Measurements from ENCODE around the gene KRTAP4-12. TPM values are rescaled to one million over a fixed set of nuclear protein-coding genes. Genes with fewer than 3 reads are reported as not detected.
"Not testable (repeated sequence)": the region's sequence is repeated elsewhere in the genome, so short reads cannot be mapped to it uniquely, and the experiment has no call there.

KRTAP4-12 gene
- total RNA-seq, 4 donors from 2014 or later: not detected

DNA sequence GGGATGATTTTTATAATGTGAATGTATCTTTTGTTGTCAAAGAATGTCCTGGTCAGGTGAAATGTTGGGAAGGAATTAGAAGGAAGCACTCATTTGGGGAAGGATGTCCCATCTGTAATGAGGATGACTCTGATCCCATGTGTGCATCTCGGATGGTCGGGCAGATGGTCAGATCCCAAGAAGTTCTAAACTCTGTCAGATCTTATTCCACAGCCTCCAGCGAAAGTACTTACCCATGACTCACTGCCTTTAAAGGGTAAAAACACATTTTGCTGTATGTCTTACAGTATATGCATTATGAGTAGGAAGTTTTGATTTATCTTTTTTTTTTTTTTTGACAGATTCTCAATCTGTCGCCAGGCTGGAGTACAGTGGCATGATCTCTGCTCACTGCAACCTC lies 5.3 kb downstream of the KRTAP4-12 start:
- DNase-seq: no peak
- no peaks in the 10 kb centered on the region for H3K4me1 ChIP-seq
- H3K27me3 ChIP-seq: no peaks in the 10 kb centered on the region
- no peaks in the 10 kb centered on the region for H3K9me3 ChIP-seq
- no peak overlapping the region for H3K27ac ChIP-seq
- no peaks in the 10 kb centered on the region for H3K36me3 ChIP-seq
- TF ChIP-seq, protein P1, sequence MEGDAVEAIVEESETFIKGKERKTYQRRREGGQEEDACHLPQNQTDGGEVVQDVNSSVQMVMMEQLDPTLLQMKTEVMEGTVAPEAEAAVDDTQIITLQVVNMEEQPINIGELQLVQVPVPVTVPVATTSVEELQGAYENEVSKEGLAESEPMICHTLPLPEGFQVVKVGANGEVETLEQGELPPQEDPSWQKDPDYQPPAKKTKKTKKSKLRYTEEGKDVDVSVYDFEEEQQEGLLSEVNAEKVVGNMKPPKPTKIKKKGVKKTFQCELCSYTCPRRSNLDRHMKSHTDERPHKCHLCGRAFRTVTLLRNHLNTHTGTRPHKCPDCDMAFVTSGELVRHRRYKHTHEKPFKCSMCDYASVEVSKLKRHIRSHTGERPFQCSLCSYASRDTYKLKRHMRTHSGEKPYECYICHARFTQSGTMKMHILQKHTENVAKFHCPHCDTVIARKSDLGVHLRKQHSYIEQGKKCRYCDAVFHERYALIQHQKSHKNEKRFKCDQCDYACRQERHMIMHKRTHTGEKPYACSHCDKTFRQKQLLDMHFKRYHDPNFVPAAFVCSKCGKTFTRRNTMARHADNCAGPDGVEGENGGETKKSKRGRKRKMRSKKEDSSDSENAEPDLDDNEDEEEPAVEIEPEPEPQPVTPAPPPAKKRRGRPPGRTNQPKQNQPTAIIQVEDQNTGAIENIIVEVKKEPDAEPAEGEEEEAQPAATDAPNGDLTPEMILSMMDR (IDR thresholded peaks at IDR 0.05): no peak
- TF ChIP-seq POLR2A (IDR thresholded peaks at IDR 0.05): no peak
- H3K4me3 ChIP-seq: no peak overlapping the region

DNA sequence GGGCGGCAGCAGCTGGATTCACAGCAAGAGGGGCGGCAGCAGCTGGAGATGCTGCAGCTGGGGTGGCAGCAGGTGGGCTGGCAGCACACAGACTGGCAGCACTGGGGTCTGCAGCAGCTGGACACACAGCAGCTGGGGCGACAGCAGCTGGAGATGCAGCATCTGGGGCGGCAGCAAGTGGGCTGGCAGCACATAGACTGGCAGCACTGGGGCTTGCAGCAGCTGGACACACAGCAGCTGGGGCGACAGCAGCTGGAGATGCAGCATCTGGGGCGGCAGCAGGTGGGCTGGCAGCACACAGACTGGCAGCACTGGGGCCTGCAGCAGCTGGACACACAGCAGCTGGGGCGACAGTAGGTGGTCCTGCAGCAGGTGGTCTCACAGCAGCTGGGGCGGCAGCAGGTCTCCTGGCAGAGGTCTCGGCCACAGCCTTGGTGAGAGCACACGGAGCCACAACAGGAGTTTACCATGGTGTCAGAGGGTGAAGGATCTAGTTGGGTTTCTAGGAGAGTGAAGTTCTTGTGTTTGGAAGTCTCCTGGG lies 6.1 kb downstream of the KRTAP4-12 start, which contains the start of gene KRTAP4-11:
Gene KRTAP4-11, minus strand, starts transcription at position 528 of the 541 bp plus-strand sequence. Its CDS starts 58 bp downstream, at position 470.
- not testable (repeated sequence) for H3K4me3 ChIP-seq, H3K27ac ChIP-seq, H3K36me3 ChIP-seq, H3K9me3 ChIP-seq, DNase-seq, H3K4me1 ChIP-seq, H3K27me3 ChIP-seq

DNA sequence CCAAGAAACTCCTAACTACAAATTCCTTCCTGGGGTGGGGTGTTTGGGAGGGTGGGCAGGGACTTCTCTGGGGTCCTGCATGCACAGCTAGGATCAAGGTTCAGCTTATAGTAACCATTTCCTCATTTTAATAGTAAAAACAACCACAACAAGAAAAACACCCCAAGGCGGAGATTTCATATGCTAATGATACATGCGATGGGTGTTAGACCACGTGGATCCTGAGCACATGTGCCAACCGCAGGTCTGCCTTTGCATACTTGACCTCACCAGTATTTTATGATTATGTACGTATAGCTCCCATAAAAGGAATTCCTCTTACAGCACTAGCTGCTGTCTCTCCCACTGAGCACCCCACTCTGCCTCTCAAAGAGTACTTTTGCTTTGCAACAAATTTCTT lies 7.7 kb downstream of the KRTAP4-12 start:
- Histone ChIP-seq H3K4me1 (no peaks in the 10 kb centered on the region), H3K4me3 (no peak overlapping the region), H3K27me3 (no peaks in the 10 kb centered on the region), H3K9me3 (no peaks in the 10 kb centered on the region), H3K27ac (no peak overlapping the region), H3K36me3 (no peaks in the 10 kb centered on the region)
- TF ChIP-seq, protein P1 (IDR thresholded peaks at IDR 0.05): no peak
- no peak for TF ChIP-seq POLR2A (IDR thresholded peaks at IDR 0.05)
- peak in 1 of 3 donors; percentile 43 for DNase-seq

DNA sequence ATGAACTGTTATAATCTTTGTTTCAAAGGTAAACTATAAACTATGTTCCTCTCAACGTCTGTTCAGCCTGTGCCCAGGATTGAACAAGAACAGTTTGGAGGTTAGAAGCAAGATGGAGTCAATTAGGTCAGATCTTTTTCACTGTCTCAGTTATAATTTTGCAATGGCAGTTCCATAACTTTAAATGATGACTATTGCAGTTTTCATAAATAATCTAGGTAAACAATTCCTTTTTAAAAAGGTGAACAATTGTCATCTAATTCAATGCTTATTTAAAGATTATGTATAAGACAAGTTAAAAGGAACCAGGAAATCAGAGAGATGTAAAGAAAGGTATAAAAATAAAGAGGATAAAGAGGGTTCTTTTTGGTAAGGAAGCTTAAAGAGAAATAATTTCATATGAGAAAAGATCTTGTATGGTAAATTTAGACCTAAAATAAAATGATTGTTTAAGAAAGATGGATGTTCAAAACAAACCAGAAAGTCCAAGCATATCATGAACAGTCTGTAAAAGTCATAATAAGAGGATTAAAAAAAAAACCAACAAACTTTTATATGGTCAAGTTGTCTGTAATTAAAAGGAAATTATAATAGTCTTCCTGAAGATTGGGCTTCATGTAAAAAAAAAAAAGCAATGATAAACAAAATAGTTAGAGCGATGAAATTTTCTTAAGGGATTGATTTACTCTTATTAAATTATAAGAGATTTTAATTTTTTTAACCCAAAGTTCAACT lies 12.7 kb downstream of the KRTAP4-12 start:
- Histone ChIP-seq H3K27ac (no peak overlapping the region), H3K36me3 (no peaks in the 10 kb centered on the region), H3K4me1 (no peaks in the 10 kb centered on the region), H3K9me3 (no peaks in the 10 kb centered on the region), H3K27me3 (no peaks in the 10 kb centered on the region), H3K4me3 (no peak overlapping the region)
- TF ChIP-seq, protein P1 (IDR thresholded peaks at IDR 0.05): no peak
- no peak for TF ChIP-seq POLR2A (IDR thresholded peaks at IDR 0.05)
- no peak for DNase-seq

DNA sequence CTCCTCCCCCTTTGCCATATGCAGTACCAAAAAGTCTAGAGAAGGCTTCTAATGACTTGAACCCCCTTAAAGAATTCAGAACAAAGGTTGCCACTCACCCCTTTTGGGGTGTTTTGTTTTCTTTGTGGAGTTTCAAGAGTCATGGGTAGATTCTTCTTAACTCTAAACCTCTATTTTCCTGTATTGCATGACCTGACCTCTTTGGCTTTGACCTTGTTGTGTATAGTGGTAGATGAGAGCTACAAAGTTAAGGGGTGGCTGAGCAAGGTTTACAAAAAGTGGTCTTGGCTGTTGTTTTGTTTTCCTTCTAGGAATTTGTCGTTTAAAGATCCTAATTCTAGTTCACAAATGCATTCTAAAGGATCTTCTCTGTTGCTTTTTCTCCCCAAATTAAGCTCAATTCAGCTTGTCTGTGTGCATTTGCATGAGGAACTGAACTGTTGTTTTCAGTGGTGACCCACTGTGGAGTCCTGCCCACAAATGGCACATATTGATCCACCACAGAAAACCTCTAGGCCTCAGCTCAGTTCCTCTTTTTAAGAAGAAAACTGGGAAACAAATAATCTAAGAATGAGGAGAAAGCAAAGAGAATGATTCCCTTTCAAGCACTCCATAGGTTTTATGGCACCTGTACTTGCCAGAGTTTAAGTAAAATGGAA lies 15.1 kb downstream of the KRTAP4-12 start:
- not testable (repeated sequence) for DNase-seq, H3K4me3 ChIP-seq, H3K27ac ChIP-seq, H3K9me3 ChIP-seq, H3K4me1 ChIP-seq, H3K27me3 ChIP-seq, H3K36me3 ChIP-seq

DNA sequence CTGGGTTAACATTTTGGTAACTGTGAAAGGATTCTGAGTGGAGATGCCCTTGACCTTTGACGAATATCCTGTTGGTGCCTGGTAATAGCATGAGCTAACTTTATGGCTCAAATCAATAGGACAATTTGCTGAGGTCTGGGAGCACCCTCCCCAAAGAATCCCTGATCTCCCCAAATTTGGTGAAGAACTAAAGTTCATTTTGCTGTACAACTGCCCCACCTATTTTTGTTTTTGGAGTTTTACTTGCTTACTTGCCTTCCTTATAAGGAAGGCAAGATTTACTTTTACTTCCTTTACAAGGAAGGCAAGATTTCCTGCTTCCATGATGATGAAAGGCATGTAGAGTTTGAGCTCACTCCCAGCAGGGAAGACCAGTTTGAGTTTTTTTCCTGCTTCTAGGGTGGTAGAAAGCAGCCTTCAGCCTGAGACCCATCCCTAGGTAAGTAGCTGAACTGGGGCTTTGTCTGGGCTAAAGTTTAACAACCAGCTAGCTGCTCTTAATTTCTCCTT lies 16.0 kb downstream of the KRTAP4-12 start:
- no peaks in the 10 kb centered on the region for H3K9me3 ChIP-seq
- no peaks in the 10 kb centered on the region for H3K36me3 ChIP-seq
- no peaks in the 10 kb centered on the region for H3K4me1 ChIP-seq
- TF ChIP-seq, protein P1 (IDR thresholded peaks at IDR 0.05): no peak
- TF ChIP-seq POLR2A (IDR thresholded peaks at IDR 0.05): no peak
- DNase-seq: no peak
- H3K27ac ChIP-seq: no peak overlapping the region
- H3K4me3 ChIP-seq: no peak overlapping the region
- no peaks in the 10 kb centered on the region for H3K27me3 ChIP-seq

DNA sequence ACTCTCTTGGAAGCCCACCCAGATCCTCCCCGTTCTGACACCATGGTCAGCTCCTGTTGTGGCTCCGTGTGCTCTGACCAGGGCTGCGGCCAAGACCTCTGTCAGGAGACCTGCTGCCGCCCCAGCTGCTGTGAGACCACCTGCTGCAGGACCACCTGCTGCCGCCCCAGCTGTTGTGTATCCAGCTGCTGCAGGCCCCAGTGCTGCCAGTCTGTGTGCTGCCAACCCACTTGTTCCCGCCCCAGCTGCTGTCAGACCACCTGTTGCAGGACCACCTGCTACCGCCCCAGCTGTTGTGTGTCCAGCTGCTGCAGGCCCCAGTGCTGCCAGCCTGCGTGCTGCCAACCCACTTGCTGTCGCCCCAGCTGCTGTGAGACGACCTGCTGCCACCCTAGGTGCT lies 18.6 kb downstream of the KRTAP4-12 start, which contains the start of gene KRTAP4-9:
Gene KRTAP4-9, plus strand, starts transcription at position 43 of the 400 bp plus-strand sequence. Its CDS starts 0 bp downstream, at position 43.
- H3K27ac ChIP-seq, H3K27me3 ChIP-seq, DNase-seq, H3K4me3 ChIP-seq, H3K9me3 ChIP-seq, H3K36me3 ChIP-seq, H3K4me1 ChIP-seq: not testable (repeated sequence)

DNA sequence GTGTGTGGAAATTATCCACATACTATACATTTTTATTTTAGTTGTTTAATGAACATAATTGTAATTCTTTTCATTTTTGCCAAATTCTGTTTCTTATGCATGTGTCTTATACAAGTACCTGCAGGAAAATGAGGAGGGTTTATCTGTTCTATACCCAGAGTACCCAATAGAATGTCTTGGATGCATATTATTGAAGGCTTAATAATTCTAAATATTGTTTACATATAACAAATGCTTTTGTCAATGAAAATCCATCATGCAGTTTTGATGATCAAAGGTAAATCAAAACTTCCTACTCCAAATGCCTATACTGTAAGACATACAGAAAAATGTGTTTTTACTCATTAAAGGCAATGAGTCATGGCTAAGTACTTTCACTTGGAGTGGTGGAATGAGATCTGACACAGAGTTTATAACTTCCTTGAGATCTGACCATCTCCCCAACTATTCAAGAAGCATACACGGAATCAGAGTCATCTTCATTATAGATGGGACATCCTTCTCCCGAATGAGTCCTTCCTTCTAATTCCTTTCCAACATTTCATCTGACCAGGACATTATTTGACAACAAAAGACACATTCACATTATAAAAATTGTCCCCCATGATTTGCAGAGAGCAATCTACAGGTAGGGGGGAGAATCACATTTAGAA lies 19.5 kb downstream of the KRTAP4-12 start:
- not testable (repeated sequence) for H3K4me1 ChIP-seq, H3K27me3 ChIP-seq, H3K36me3 ChIP-seq, DNase-seq, H3K4me3 ChIP-seq, H3K27ac ChIP-seq, H3K9me3 ChIP-seq
